SK-N-SH treated with all-trans-retinoic acid at 6 μM for 48 hours (cell line): ENCODE results near the gene NDE1.

Experiments
- ARNTL ChIP-seq: fragments of 450-650 bp; formaldehyde crosslinking; IDR thresholded peaks from 2 replicates; pipeline ENCODE4 v1.5.0; 2020; ENCODE audit warnings: low read depth, mild to moderate bottlenecking, moderate library complexity, borderline replicate concordance
- BACH2 ChIP-seq: fragments of 250-450 bp; sonication (Bioruptor Pico); IDR thresholded peaks from 2 replicates; pipeline ENCODE4 v1.9.0; 2021; ENCODE audit warnings: mild to moderate bottlenecking, borderline replicate concordance
- PATZ1 ChIP-seq: fragments of 250-450 bp; sonication (Bioruptor Pico); IDR thresholded peaks from 2 replicates; pipeline ENCODE4 v1.8.0; 2020; ENCODE audit warnings: mild to moderate bottlenecking, moderate library complexity, borderline replicate concordance
- RARB ChIP-seq: fragments of 250-450 bp; sonication (Bioruptor Pico); IDR thresholded peaks from 2 replicates; pipeline ENCODE4 v1.8.0; 2021; ENCODE audit warnings: mild to moderate bottlenecking, moderate library complexity
- TOX ChIP-seq: fragments of 250-450 bp; sonication (Bioruptor Pico); IDR thresholded peaks from 2 replicates; pipeline ENCODE4 v1.8.0; 2021; ENCODE audit warnings: mild to moderate bottlenecking, moderate library complexity, borderline replicate concordance
- ZFP30 ChIP-seq: fragments of 450-650 bp; formaldehyde crosslinking; IDR thresholded peaks from 2 replicates; pipeline ENCODE4 v1.5.0; 2022; ENCODE audit warnings: mild to moderate bottlenecking, moderate library complexity
- ZNF565 ChIP-seq: fragments of 450-650 bp; formaldehyde crosslinking; conservative IDR thresholded peaks from 2 replicates; pipeline ENCODE4 v1.5.0; 2020; ENCODE audit warnings: low read depth, mild to moderate bottlenecking, moderate library complexity
- ZNF8 ChIP-seq: fragments of 450-650 bp; formaldehyde crosslinking; IDR thresholded peaks from 2 replicates; pipeline ENCODE4 v1.5.0; 2020; ENCODE audit warnings: mild to moderate bottlenecking, moderate library complexity

- no peak for TF ChIP-seq BACH2 (CRISPR knock-in tag)
- TF ChIP-seq ZFP30 (CRISPR knock-in tag), result no peak
- TF ChIP-seq PATZ1 (CRISPR knock-in tag), result no peak
- no peak for TF ChIP-seq ZNF8 (CRISPR knock-in tag)
- TF ChIP-seq ZNF565 (CRISPR knock-in tag), result no peak
- no peak for TF ChIP-seq ARNTL
- no peak for TF ChIP-seq TOX (CRISPR knock-in tag)
- no peak for TF ChIP-seq RARB
Measured at GRCh38 chr16:15765116-15765515, 115.1 kb downstream of the NDE1 start.
